GM23338 (cell line): ENCODE data around the gene ZXDC. TPM values are rescaled to one million over a fixed set of nuclear protein-coding genes. Genes with fewer than 3 reads are reported as not detected.

Experiments used
- ATAC-seq: fragments of 200-7000 bp; cut with Tn5 transposase; 3 replicates; pipeline ENCODE4 v1.9.1; 2020
- DNase-seq: peaks from one replicate; pipeline ENCODE4 v3.0.0-alpha.2; 2015; ENCODE audit warnings: low spot score
- H2AFZ ChIP-seq: fragments of 200-600 bp; sonication (generic); 2 replicates; pipeline ENCODE4 v1.8.0; 2016; ENCODE audit warnings: antibody characterized with exemption, mild to moderate bottlenecking, moderate library complexity
- H3F3A ChIP-seq: fragments of 200-600 bp; sonication (generic); replicated peaks from 2 replicates; pipeline ENCODE4 v1.8.0; 2017; ENCODE audit warnings: antibody characterized with exemption, mixed run types, low read depth
- H3K27ac ChIP-seq: fragments of 200-600 bp; sonication (generic); 2 replicates; pipeline ENCODE4 v1.6.1; 2016; ENCODE audit warnings: low read depth
- H3K27me3 ChIP-seq: fragments of 200-600 bp; sonication (generic); 2 replicates; pipeline ENCODE4 v1.8.0; 2016; ENCODE audit warnings: mild to moderate bottlenecking, mixed run types, moderate library complexity; ENCODE audit not compliant: insufficient read depth
- H3K36me3 ChIP-seq: fragments of 200-600 bp; sonication (generic); 2 replicates; pipeline ENCODE4 v1.8.0; 2016; ENCODE audit warnings: mild to moderate bottlenecking; ENCODE audit not compliant: insufficient read depth
- H3K4me1 ChIP-seq: fragments of 200-600 bp; sonication (generic); 2 replicates; pipeline ENCODE4 v1.8.0; 2016; ENCODE audit warnings: mild to moderate bottlenecking, moderate library complexity; ENCODE audit not compliant: insufficient read depth
- H3K4me2 ChIP-seq: fragments of 200-600 bp; sonication (generic); 2 replicates; pipeline ENCODE4 v1.7.1; 2017; ENCODE audit warnings: mixed run types
- H3K4me3 ChIP-seq: fragments of 200-600 bp; sonication (generic); 2 replicates; pipeline ENCODE4 v1.6.1; 2016; ENCODE audit warnings: mixed run types
- H3K79me2 ChIP-seq: fragments of 200-600 bp; sonication (generic); replicated peaks from 2 replicates; pipeline ENCODE4 v1.8.0; 2017; ENCODE audit warnings: mild to moderate bottlenecking; ENCODE audit not compliant: insufficient read depth
- H3K9me2 ChIP-seq: fragments of 200-600 bp; sonication (generic); 2 replicates; pipeline ENCODE4 v1.8.0; 2017; ENCODE audit not compliant: insufficient read depth
- H4K20me1 ChIP-seq: fragments of 200-600 bp; sonication (generic); replicated peaks from 2 replicates; pipeline ENCODE4 v1.8.0; 2017; ENCODE audit warnings: mild to moderate bottlenecking; ENCODE audit not compliant: insufficient read depth
- H3K27ac Mint-ChIP-seq: 2 replicates; pipeline ENCODE4 v1.8.0; 2020; ENCODE audit warnings: inconsistent platforms, mild to moderate bottlenecking, moderate library complexity, mixed read lengths
- H3K27me3 Mint-ChIP-seq: 3 replicates; pipeline ENCODE4 v1.8.0; 2022; ENCODE audit warnings: low read depth, mild to moderate bottlenecking, moderate library complexity, mixed read lengths, inconsistent platforms; ENCODE audit not compliant: insufficient read depth, poor library complexity
- H3K36me3 Mint-ChIP-seq: 3 replicates; pipeline ENCODE4 v1.8.0; 2021; ENCODE audit warnings: low read depth, mild to moderate bottlenecking, inconsistent platforms, moderate library complexity, mixed read lengths
- H3K4me1 Mint-ChIP-seq: 3 replicates; pipeline ENCODE4 v1.8.0; 2020; ENCODE audit warnings: mild to moderate bottlenecking, inconsistent platforms, mixed read lengths
- H3K4me3 Mint-ChIP-seq: 3 replicates; pipeline ENCODE4 v1.8.0; 2021; ENCODE audit warnings: moderate library complexity, mild to moderate bottlenecking, inconsistent platforms, mixed read lengths
- H3K9me3 Mint-ChIP-seq: 3 replicates; pipeline ENCODE4 v1.8.0; 2020; ENCODE audit warnings: moderate library complexity, mild to moderate bottlenecking, inconsistent platforms, mixed read lengths
- CREB1 ChIP-seq: fragments of 250-450 bp; sonication (Bioruptor Pico); IDR thresholded peaks from 2 replicates; pipeline ENCODE4 v1.5.0; 2020; ENCODE audit warnings: low read depth, mild to moderate bottlenecking, moderate library complexity
- ETS1 ChIP-seq: IDR thresholded peaks from 2 replicates; pipeline ENCODE4 v1.6.1; 2016; ENCODE audit warnings: antibody characterized with exemption
- EZH2 ChIP-seq: fragments of 200-600 bp; sonication (generic); IDR thresholded peaks from one replicate; pipeline ENCODE4 v1.8.0; 2017; ENCODE audit warnings: antibody characterized with exemption, mild to moderate bottlenecking, low read depth; ENCODE audit not compliant: unreplicated experiment
- EZH2phosphoT487 ChIP-seq: fragments of 200-600 bp; sonication (generic); IDR thresholded peaks from one replicate; pipeline ENCODE4 v1.8.1; 2018; ENCODE audit warnings: antibody characterized with exemption; ENCODE audit not compliant: unreplicated experiment
- JUNB ChIP-seq: IDR thresholded peaks from one replicate; pipeline ENCODE4 v1.6.1; 2016; ENCODE audit warnings: antibody characterized with exemption; ENCODE audit not compliant: unreplicated experiment
- NANOG ChIP-seq: IDR thresholded peaks from 2 replicates; pipeline ENCODE4 v1.6.1; 2016; ENCODE audit warnings: antibody characterized with exemption, borderline replicate concordance
- POLR2AphosphoS5 ChIP-seq: IDR thresholded peaks from 2 replicates; pipeline ENCODE4 v1.6.1; 2016; ENCODE audit warnings: antibody characterized with exemption, low read depth
- REST ChIP-seq: IDR thresholded peaks from one replicate; pipeline ENCODE4 v1.6.1; 2018; ENCODE audit warnings: antibody characterized with exemption; ENCODE audit not compliant: unreplicated experiment
- STAT1 ChIP-seq: IDR thresholded peaks from one replicate; pipeline ENCODE4 v1.6.1; 2016; ENCODE audit warnings: antibody characterized with exemption; ENCODE audit not compliant: unreplicated experiment
- ZNF114 ChIP-seq: fragments of 250-450 bp; sonication (Bioruptor Pico); IDR thresholded peaks from 2 replicates; pipeline ENCODE4 v1.5.0; 2020; ENCODE audit warnings: mild to moderate bottlenecking, moderate library complexity
- ZNF331 ChIP-seq: fragments of 250-450 bp; sonication (Bioruptor Pico); IDR thresholded peaks from 2 replicates; pipeline ENCODE4 v1.5.0; 2020; ENCODE audit warnings: low read depth, mild to moderate bottlenecking, moderate library complexity
- ZNF462 ChIP-seq: fragments of 250-450 bp; sonication (Bioruptor Pico); IDR thresholded peaks from 2 replicates; pipeline ENCODE4 v1.5.0; 2020; ENCODE audit warnings: mild to moderate bottlenecking, moderate library complexity
- polyA plus RNA-seq: library from polyadenylated mRNA; unstranded; fragments of >200 nt; fragmentation: Nextera tagmentation; extraction: Ambion mirVana; gene quantifications from 2 replicates; pipeline ENCODE4 v1.2.1, GENCODE V29; 2016
- total RNA-seq: library from RNA; depleted of rRNA; stranded (reverse); fragments of >200 nt; shearing (Covaris generic); gene quantifications from 2 replicates; pipeline ENCODE4 v1.2.3, GENCODE V29; 2014
- TF ChIP-seq, protein P1 (sequence below), 2 experiments: fragments of 200-600 bp in 1 of 2; sonication (generic) in 1 of 2; conservative IDR thresholded peaks; 2 replicates each; pipeline versions ENCODE4 v1.5.1 to v1.6.1; 2016 to 2017; ENCODE audit warnings: antibody characterized with exemption in 2 of 2, low read depth in 2 of 2, mild to moderate bottlenecking in 2 of 2, moderate library complexity in 1 of 2

ZXDC gene
- total and polyA plus RNA-seq, 2 experiments from 2014 or later = 5.7 to 45.1 TPM

- peaks cover 5% of the 10 kb centered on the region; the same call in 2 of the 3 replicates for H3K4me1 Mint-ChIP-seq
- H3K27ac ChIP-seq = no peak overlapping the region
- no peaks in the 10 kb centered on the region for H4K20me1 ChIP-seq
- H3K36me3 Mint-ChIP-seq = no peaks in the 10 kb centered on the region
- H3K27ac Mint-ChIP-seq = no peak overlapping the region
- TF ChIP-seq POLR2AphosphoS5 (no peak), NANOG (no peak), JUNB (no peak), EZH2 (no peak), ZNF331 (no peak), REST (no peak), ETS1 (no peak), ZNF114 (CRISPR knock-in tag) (no peak), ZNF462 (CRISPR knock-in tag) (no peak), CREB1 (CRISPR knock-in tag) (no peak), STAT1 (no peak), EZH2phosphoT487 (no peak)
- TF ChIP-seq, protein P1, sequence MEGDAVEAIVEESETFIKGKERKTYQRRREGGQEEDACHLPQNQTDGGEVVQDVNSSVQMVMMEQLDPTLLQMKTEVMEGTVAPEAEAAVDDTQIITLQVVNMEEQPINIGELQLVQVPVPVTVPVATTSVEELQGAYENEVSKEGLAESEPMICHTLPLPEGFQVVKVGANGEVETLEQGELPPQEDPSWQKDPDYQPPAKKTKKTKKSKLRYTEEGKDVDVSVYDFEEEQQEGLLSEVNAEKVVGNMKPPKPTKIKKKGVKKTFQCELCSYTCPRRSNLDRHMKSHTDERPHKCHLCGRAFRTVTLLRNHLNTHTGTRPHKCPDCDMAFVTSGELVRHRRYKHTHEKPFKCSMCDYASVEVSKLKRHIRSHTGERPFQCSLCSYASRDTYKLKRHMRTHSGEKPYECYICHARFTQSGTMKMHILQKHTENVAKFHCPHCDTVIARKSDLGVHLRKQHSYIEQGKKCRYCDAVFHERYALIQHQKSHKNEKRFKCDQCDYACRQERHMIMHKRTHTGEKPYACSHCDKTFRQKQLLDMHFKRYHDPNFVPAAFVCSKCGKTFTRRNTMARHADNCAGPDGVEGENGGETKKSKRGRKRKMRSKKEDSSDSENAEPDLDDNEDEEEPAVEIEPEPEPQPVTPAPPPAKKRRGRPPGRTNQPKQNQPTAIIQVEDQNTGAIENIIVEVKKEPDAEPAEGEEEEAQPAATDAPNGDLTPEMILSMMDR (conservative IDR thresholded peaks at IDR 0.05; ENCODE audit: low read depth in 2 of 2) = no peak
- ATAC-seq (no peak), DNase-seq (no peak)
- H3F3A ChIP-seq = no peaks in the 10 kb centered on the region
- H3K79me2 ChIP-seq = no peaks in the 10 kb centered on the region
- no peaks in the 10 kb centered on the region for H3K36me3 ChIP-seq
- no peaks in the 10 kb centered on the region for H3K27me3 ChIP-seq
- no peaks in the 10 kb centered on the region for H3K9me3 Mint-ChIP-seq
- H3K4me3 ChIP-seq = no peak overlapping the region
- H3K9me2 ChIP-seq = 0 out of 2 replicates have a peak, but pooled peaks cover 4% of the 10 kb centered on the region
- H2AFZ ChIP-seq = no peak overlapping the region
- H3K4me3 Mint-ChIP-seq = no peak overlapping the region
- H3K4me1 ChIP-seq = no peaks in the 10 kb centered on the region
- H3K27me3 Mint-ChIP-seq = peaks cover 6% of the 10 kb centered on the region
- no peak overlapping the region for H3K4me2 ChIP-seq
These were observed 32.9 kb upstream of the ZXDC start for GRCh38 chr3:126508564-126508964.
